Jurkat, Clone E6-1 (cell line): ENCODE data around the gene STPG2.

Experiments used
- DNase-seq: peaks from one replicate; pipeline ENCODE4 v3.0.0-alpha.2; 2011; ENCODE audit warnings: low read depth, low spot score
- H3K4me3 ChIP-seq: 2 replicates; pipeline ENCODE4 v1.5.1; 2011; ENCODE audit warnings: mild to moderate bottlenecking, low read length, control low read depth, moderate library complexity

The STPG2 gene

GRCh38 chr4:97868097-97868496 is 275.2 kb downstream of the STPG2 start:
- no peak overlapping the region for H3K4me3 ChIP-seq
- no peak for DNase-seq

GRCh38 chr4:97867557-97868091 is 275.7 kb downstream of the STPG2 start:
- no peak overlapping the region for H3K4me3 ChIP-seq
- DNase-seq, result no peak

GRCh38 chr4:97866821-97867556 is 276.3 kb downstream of the STPG2 start:
- H3K4me3 ChIP-seq, result no peak overlapping the region
- no peak for DNase-seq

GRCh38 chr4:97851115-97851514 is 292.2 kb downstream of the STPG2 start:
- H3K4me3 ChIP-seq, result no peak overlapping the region
- no peak for DNase-seq

- DNase-seq, result no peak
- no peak overlapping the region for H3K4me3 ChIP-seq
Observed at GRCh38 chr4:97845758-97846157, 297.5 kb downstream of the STPG2 start.

GRCh38 chr4:97841512-97841911 is 301.8 kb downstream of the STPG2 start:
- no peak for DNase-seq

GRCh38 chr4:97836662-97837061 is 306.6 kb downstream of the STPG2 start:
- DNase-seq, result no peak
- no peak overlapping the region for H3K4me3 ChIP-seq

More at GRCh38 chr4:97841512-97841911, 301.8 kb downstream of the STPG2 start:
- H3K4me3 ChIP-seq, result no peak overlapping the region

- no peak for DNase-seq
- no peak overlapping the region for H3K4me3 ChIP-seq
Observed at GRCh38 chr4:97828646-97829045, 314.6 kb downstream of the STPG2 start.

GRCh38 chr4:97819294-97819693 is 324.0 kb downstream of the STPG2 start:
- no peak for DNase-seq
- H3K4me3 ChIP-seq, result no peak overlapping the region

GRCh38 chr4:97812768-97813167 is 330.5 kb downstream of the STPG2 start:
- no peak for DNase-seq
- no peak overlapping the region for H3K4me3 ChIP-seq

- no peak for DNase-seq
Observed at GRCh38 chr4:97786306-97786920, 356.9 kb downstream of the STPG2 start.

GRCh38 chr4:97778174-97778573 is 365.1 kb downstream of the STPG2 start:
- DNase-seq, result no peak
- no peak overlapping the region for H3K4me3 ChIP-seq

More at GRCh38 chr4:97786306-97786920, 356.9 kb downstream of the STPG2 start:
- no peak overlapping the region for H3K4me3 ChIP-seq

GRCh38 chr4:97774347-97774989 is 368.8 kb downstream of the STPG2 start:
- peak; percentile 4 for DNase-seq
- no peak overlapping the region for H3K4me3 ChIP-seq

- no peak for DNase-seq
- no peak overlapping the region for H3K4me3 ChIP-seq
Observed at GRCh38 chr4:97770222-97770621, 373.1 kb downstream of the STPG2 start.

GRCh38 chr4:97762115-97762512 is 381.2 kb downstream of the STPG2 start:
- no peak for DNase-seq
- no peak overlapping the region for H3K4me3 ChIP-seq

- no peak for DNase-seq
- H3K4me3 ChIP-seq, result no peak overlapping the region
Observed at GRCh38 chr4:97761445-97762114, 381.7 kb downstream of the STPG2 start.

GRCh38 chr4:97759785-97760184 is 383.5 kb downstream of the STPG2 start:
- DNase-seq, result no peak
- H3K4me3 ChIP-seq, result no peak overlapping the region

- H3K4me3 ChIP-seq, result no peak overlapping the region
- DNase-seq, result no peak
Observed at GRCh38 chr4:97752599-97752998, 390.7 kb downstream of the STPG2 start.

- no peak overlapping the region for H3K4me3 ChIP-seq
- DNase-seq, result no peak
Observed at GRCh38 chr4:97747945-97748344, 395.3 kb downstream of the STPG2 start.
